Uterus (tissue), 4 donors: ENCODE results near the gene CYP4B1. TPM values are rescaled to one million over a fixed set of nuclear protein-coding genes. Genes with fewer than 3 reads are reported as not detected.

Source experiments
- DNase-seq, 2 donors: peaks; one replicate each; pipeline ENCODE4 v3.0.0-alpha.2; 2019 to 2020
- H3K27ac ChIP-seq, 2 donors: fragments of 200-600 bp; sonication (generic); 1 replicate in 1 of 2; 2 replicates in 1 of 2; pipeline ENCODE4 v1.5.1; 2016 to 2018
- H3K27me3 ChIP-seq, 2 donors: fragments of 200-600 bp; sonication (generic); one replicate each; pipeline ENCODE4 v1.5.1; 2018 to 2019; ENCODE audit warnings: control low read depth in 1 of 2
- H3K36me3 ChIP-seq, 2 donors: fragments of 200-600 bp; sonication (generic); one replicate each; pipeline ENCODE4 v1.5.1; 2019; ENCODE audit warnings: control low read depth in 1 of 2
- H3K4me1 ChIP-seq, 2 donors: fragments of 200-600 bp; sonication (generic); one replicate each; pipeline ENCODE4 v1.5.1; 2018 to 2019; ENCODE audit warnings: control low read depth in 1 of 2
- H3K4me3 ChIP-seq, 2 donors: fragments of 200-600 bp; sonication (generic); 1 replicate in 1 of 2; 2 replicates in 1 of 2; pipeline ENCODE4 v1.5.1; 2018 to 2019; ENCODE audit warnings: mild to moderate bottlenecking in 1 of 2
- H3K9me3 ChIP-seq, 2 donors: fragments of 200-600 bp; sonication (generic); one replicate each; pipeline ENCODE4 v1.5.1; 2019; ENCODE audit warnings: control low read depth in 1 of 2
- CTCF ChIP-seq, 4 experiments: fragments of 200-600 bp in 2 of 4; fragments of 450-650 bp in 2 of 4; sonication (generic) in 2 of 4; IDR thresholded peaks; one replicate each; pipeline ENCODE4 v1.5.1; 2016 to 2019; ENCODE audit warnings: antibody characterized with exemption in 4 of 4, mild to moderate bottlenecking in 2 of 4, moderate library complexity in 1 of 4
- POLR2A ChIP-seq, 2 donors: fragments of 450-650 bp; IDR thresholded peaks; one replicate each; pipeline ENCODE4 v1.6.1; 2016; ENCODE audit warnings: antibody characterized with exemption in 2 of 2, mild to moderate bottlenecking in 1 of 2, moderate library complexity in 1 of 2
- intact Hi-C: fragments of 100-400 bp; cut with DNase I; formaldehyde crosslinking; loops from one replicate; pipeline ENCODE4 v1.15.1; 2023; ENCODE audit warnings: low total_unique reads
- total RNA-seq, 4 donors: library from RNA; depleted of rRNA in 3 of 4; stranded (reverse); fragments of >200 nt in 3 of 4; gene quantifications; one replicate each; pipeline versions ENCODE4 v1.1.0 to v1.2.4, GENCODE V29; 2014 to 2023
- donor health status: DM: yes; HTN: yes; CAD: no.

CYP4B1 gene
- total RNA-seq, 4 donors from 2014 or later: 4.9 to 37.6 (median 10.1) TPM

- intact Hi-C loops: no loop called here
- DNase-seq: no peak
- no peaks in the 10 kb centered on the region for H3K36me3 ChIP-seq
- H3K27me3 ChIP-seq: no peaks in the 10 kb centered on the region
- no peak overlapping the region for H3K4me3 ChIP-seq
- peaks cover 0 to 11% of the 10 kb centered on the region in 2 donors for H3K4me1 ChIP-seq
- TF ChIP-seq CTCF (IDR thresholded peaks at IDR 0.05) (no peak), POLR2A (IDR thresholded peaks at IDR 0.05) (no peak)
- no peaks in the 10 kb centered on the region for H3K9me3 ChIP-seq
- no peak overlapping the region for H3K27ac ChIP-seq
Observed at GRCh38 chr1:46802901-46803574, 4.2 kb downstream of the CYP4B1 start.

GRCh38 chr1:46804027-46804889 lies 5.4 kb downstream of the CYP4B1 start:
- peaks cover 0 to 11% of the 10 kb centered on the region in 2 donors for H3K4me1 ChIP-seq
- H3K36me3 ChIP-seq: no peaks in the 10 kb centered on the region
- no peak overlapping the region for H3K4me3 ChIP-seq
- DNase-seq: no peak
- H3K27ac ChIP-seq: peak overlapping the region in 1 of 2 donors; percentile 83
- TF ChIP-seq CTCF (IDR thresholded peaks at IDR 0.05) (no peak), POLR2A (IDR thresholded peaks at IDR 0.05) (no peak)
- intact Hi-C loops: no loop called here
- H3K9me3 ChIP-seq: no peaks in the 10 kb centered on the region
- no peaks in the 10 kb centered on the region for H3K27me3 ChIP-seq

GRCh38 chr1:46804926-46805325 lies 6.1 kb downstream of the CYP4B1 start:
- Histone ChIP-seq H3K36me3 (no peaks in the 10 kb centered on the region), H3K4me3 (no peak overlapping the region), H3K4me1 (peaks cover 0 to 11% of the 10 kb centered on the region in 2 donors), H3K27me3 (no peaks in the 10 kb centered on the region), H3K9me3 (no peaks in the 10 kb centered on the region), H3K27ac (peak overlapping the region; percentile 73 to 83)
- no peak for DNase-seq
- intact Hi-C loops: no loop called here
- TF ChIP-seq CTCF (IDR thresholded peaks at IDR 0.05) (no peak), POLR2A (IDR thresholded peaks at IDR 0.05) (no peak)

- peaks cover 0 to 11% of the 10 kb centered on the region in 2 donors for H3K4me1 ChIP-seq
- intact Hi-C loops: no loop called here
- no peak for DNase-seq
- no peaks in the 10 kb centered on the region for H3K9me3 ChIP-seq
- TF ChIP-seq CTCF (IDR thresholded peaks at IDR 0.05) (no peak), POLR2A (IDR thresholded peaks at IDR 0.05) (no peak)
- no peak overlapping the region for H3K4me3 ChIP-seq
- H3K36me3 ChIP-seq: no peaks in the 10 kb centered on the region
- H3K27me3 ChIP-seq: no peaks in the 10 kb centered on the region
- H3K27ac ChIP-seq: peak overlapping the region; percentile 73 to 83
Observed at GRCh38 chr1:46805755-46806154, 6.9 kb downstream of the CYP4B1 start.
